Progenitor cell of endocrine pancreas (in vitro differentiated cells): ENCODE measurements around the gene CPNE2. TPM values are rescaled to one million over a fixed set of nuclear protein-coding genes. Genes with fewer than 3 reads are reported as not detected.
A peak's percentile ranks its signal among the peaks of the same experiment; 100 is the strongest.

Experiments
- DNase-seq: peaks from one replicate; pipeline ENCODE4 v3.0.0; 2021; ENCODE audit warnings: low spot score; ENCODE audit not compliant: unreplicated experiment
- H3K27ac Mint-ChIP-seq: 2 replicates; pipeline ENCODE4 v1.8.0; 2021; ENCODE audit warnings: mild to moderate bottlenecking, moderate library complexity, mixed read lengths
- H3K27me3 Mint-ChIP-seq: 2 replicates; pipeline ENCODE4 v1.8.0; 2021; ENCODE audit warnings: mixed read lengths
- H3K36me3 Mint-ChIP-seq: 2 replicates; pipeline ENCODE4 v1.8.0; 2022; ENCODE audit warnings: mixed read lengths; ENCODE audit not compliant: insufficient read depth
- H3K4me1 Mint-ChIP-seq: 2 replicates; pipeline ENCODE4 v1.8.0; 2021; ENCODE audit warnings: low read depth, mixed read lengths
- H3K4me3 Mint-ChIP-seq: 2 replicates; pipeline ENCODE4 v1.8.0; 2021; ENCODE audit warnings: low read depth, mild to moderate bottlenecking, moderate library complexity, mixed read lengths
- H3K9me3 Mint-ChIP-seq: 2 replicates; pipeline ENCODE4 v1.8.0; 2021; ENCODE audit warnings: low read depth, mixed read lengths
- CTCF ChIP-seq: fragments of 200-600 bp; sonication (generic); IDR thresholded peaks from one replicate; pipeline ENCODE4 v1.5.0; 2021; ENCODE audit warnings: antibody characterized with exemption, mild to moderate bottlenecking; ENCODE audit not compliant: unreplicated experiment
- total RNA-seq: library from RNA; stranded (reverse); gene quantifications from 2 replicates; pipeline ENCODE4 v1.2.1, GENCODE V29; 2021

CPNE2 gene
- total RNA-seq, 1 donor from 2014 or later: 6.7 TPM

- Mint-ChIP-seq H3K27ac (no peak overlapping the region), H3K4me3 (no peak overlapping the region), H3K4me1 (no peaks in the 10 kb centered on the region), H3K27me3 (peaks cover 39% of the 10 kb centered on the region), H3K9me3 (no peaks in the 10 kb centered on the region), H3K36me3 (no peaks in the 10 kb centered on the region)
- no peak for DNase-seq
- TF ChIP-seq CTCF: no peak
These were observed 36.7 kb upstream of the CPNE2 start for GRCh38 chr16:57055671-57056070.

GRCh38 chr16:57058291-57058861 lies 34.0 kb upstream of the CPNE2 start:
- Mint-ChIP-seq H3K27ac (no peak overlapping the region), H3K9me3 (no peaks in the 10 kb centered on the region), H3K27me3 (peaks cover 33% of the 10 kb centered on the region), H3K4me3 (no peak overlapping the region), H3K4me1 (no peaks in the 10 kb centered on the region), H3K36me3 (no peaks in the 10 kb centered on the region)
- no peak for TF ChIP-seq CTCF
- no peak for DNase-seq

GRCh38 chr16:57060323-57061083 lies 31.9 kb upstream of the CPNE2 start:
- no peak for TF ChIP-seq CTCF
- Mint-ChIP-seq H3K27me3 (peaks cover 18% of the 10 kb centered on the region), H3K4me1 (no peaks in the 10 kb centered on the region), H3K9me3 (no peaks in the 10 kb centered on the region), H3K27ac (peak overlapping the region; percentile 0), H3K36me3 (no peaks in the 10 kb centered on the region), H3K4me3 (no peak overlapping the region)
- DNase-seq: no peak

- no peak overlapping the region for H3K4me3 Mint-ChIP-seq
- H3K9me3 Mint-ChIP-seq: no peaks in the 10 kb centered on the region
- no peaks in the 10 kb centered on the region for H3K36me3 Mint-ChIP-seq
These were observed 31.1 kb upstream of the CPNE2 start for GRCh38 chr16:57061084-57061905.

More at GRCh38 chr16:57061084-57061905, 31.1 kb upstream of the CPNE2 start:
- no peak for DNase-seq
- Mint-ChIP-seq H3K4me1 (no peaks in the 10 kb centered on the region), H3K27ac (no peak overlapping the region), H3K27me3 (peaks cover 13% of the 10 kb centered on the region)
- TF ChIP-seq CTCF: no peak
